GM12878 (cell line): ENCODE results near the gene RDH16. TPM values are rescaled to one million over a fixed set of nuclear protein-coding genes. Genes with fewer than 3 reads are reported as not detected.

ENCODE experiments used
- ATAC-seq: fragments of 200-7000 bp; cut with Tn5 transposase; 3 replicates; pipeline ENCODE4 v1.9.1; 2020; ENCODE audit warnings: mild to moderate bottlenecking, moderate library complexity
- BruUV-seq: library from RNA; stranded (reverse); fragments of 400-500 nt; replicated peaks from 2 replicates; lab custom pipeline; 2021; lab: Mats Ljungman, UMichigan
- CTCF ChIA-PET: fragments of 300-600 bp; sonication (Branson Sonifier 250); formaldehyde crosslinking; extraction: SDS; loops from one replicate; lab custom pipeline; 2021; ENCODE audit warnings: inconsistent platforms; lab: Yijun Ruan, JAX
- POLR2A ChIA-PET: fragments of 350-600 bp; formaldehyde crosslinking; extraction: SDS; loops from one replicate; lab custom pipeline; 2021; ENCODE audit warnings: inconsistent platforms; lab: Charles Lee
- RAD21 ChIA-PET: fragments of 300-600 bp; sonication (Branson Sonifier 250); formaldehyde crosslinking; loops from one replicate; lab custom pipeline; 2023; ENCODE audit warnings: antibody characterized with exemption; ENCODE audit not compliant: unreplicated experiment; lab: Charles Lee
- SMC1A ChIA-PET: fragments of 300-600 bp; sonication (Branson Sonifier 250); formaldehyde crosslinking; loops from one replicate; lab custom pipeline; 2023; ENCODE audit not compliant: unreplicated experiment, uncharacterized antibody; lab: Charles Lee
- DNase-seq: peaks from one replicate; pipeline ENCODE4 v3.0.0-alpha.2; 2011; ENCODE audit warnings: low read depth, low spot score
- FAIRE-seq: peaks from 3 replicates; lab custom pipeline; 2011; peaks lifted over from hg19 to GRCh38; lab: Jason Lieb, UNC
- H2AFZ ChIP-seq: 2 replicates; pipeline ENCODE4 v1.6.0; 2011; ENCODE audit warnings: low read depth, low read length, control low read depth; ENCODE audit not compliant: control insufficient read depth
- H3K27ac ChIP-seq: 2 replicates; pipeline ENCODE4 v1.5.1; 2011; ENCODE audit warnings: control low read depth; ENCODE audit not compliant: control insufficient read depth, insufficient read depth
- H3K27me3 ChIP-seq, 2 experiments: replicated peaks in 1 of 2; 2 replicates each; pipeline versions ENCODE4 v1.6.0 to v1.6.1; 2011; ENCODE audit warnings: low read length in 1 of 2; ENCODE audit not compliant: control insufficient read depth in 2 of 2, insufficient read depth in 2 of 2
- H3K36me3 ChIP-seq, 2 experiments: 2 replicates each; pipeline ENCODE4 v1.5.1; 2011; ENCODE audit warnings: low read length in 1 of 2; ENCODE audit not compliant: control insufficient read depth in 2 of 2, insufficient read depth in 2 of 2
- H3K4me1 ChIP-seq: 2 replicates; pipeline ENCODE4 v1.6.1; 2011; ENCODE audit warnings: mild to moderate bottlenecking, low read length, moderate library complexity, mixed read lengths; ENCODE audit not compliant: control insufficient read depth, insufficient read depth
- H3K4me2 ChIP-seq: 2 replicates; pipeline ENCODE4 v1.6.0; 2011; ENCODE audit warnings: control low read depth; ENCODE audit not compliant: control insufficient read depth, insufficient read depth
- H3K4me3 ChIP-seq: fragments of 200-600 bp; sonication (generic); 2 replicates; pipeline ENCODE4 v1.5.1; 2016
- H3K79me2 ChIP-seq: 2 replicates; pipeline ENCODE4 v1.6.0; 2011; ENCODE audit warnings: low read length; ENCODE audit not compliant: control insufficient read depth, insufficient read depth
- H3K9ac ChIP-seq: 2 replicates; pipeline ENCODE4 v1.8.0; 2011; ENCODE audit warnings: low read length, control low read depth, mixed read lengths; ENCODE audit not compliant: control insufficient read depth, insufficient read depth
- H3K9me3 ChIP-seq: replicated peaks from 3 replicates; pipeline ENCODE4 v1.5.1; 2011; ENCODE audit warnings: mild to moderate bottlenecking, low read length; ENCODE audit not compliant: control insufficient read depth, insufficient read depth
- H4K20me1 ChIP-seq: 2 replicates; pipeline ENCODE4 v1.6.0; 2011; ENCODE audit not compliant: control insufficient read depth, insufficient read depth
- BRCA1 ChIP-seq: IDR thresholded peaks from 2 replicates; pipeline ENCODE4 v1.6.1; 2011; ENCODE audit warnings: low read depth, low read length, improper control_type of control experiment
- CTCF ChIP-seq, 3 experiments: IDR thresholded peaks in 2 of 3; conservative IDR thresholded peaks in 1 of 3; 2 replicates each; pipeline ENCODE4 v1.5.1; 2011; ENCODE audit warnings: low read depth in 3 of 3, low read length in 3 of 3, mild to moderate bottlenecking in 3 of 3, control low read depth in 2 of 3, moderate library complexity in 2 of 3, inconsistent platforms in 1 of 3, mixed read lengths in 1 of 3; ENCODE audit not compliant: control insufficient read depth in 2 of 3, insufficient read depth in 1 of 3; ENCODE audit errors: extremely low read depth in 1 of 3
- FOXK2 ChIP-seq: fragments of 450-650 bp; IDR thresholded peaks from 2 replicates; pipeline ENCODE4 v1.6.1; 2017; ENCODE audit warnings: mild to moderate bottlenecking, moderate library complexity
- HCFC1 ChIP-seq: fragments of 150-350 bp; IDR thresholded peaks from 2 replicates; pipeline ENCODE4 v1.6.1; 2014; ENCODE audit warnings: low read length
- RB1 ChIP-seq: fragments of 450-650 bp; formaldehyde crosslinking; IDR thresholded peaks from 2 replicates; pipeline ENCODE4 v1.6.1; 2017; ENCODE audit warnings: mild to moderate bottlenecking, borderline replicate concordance
- SKIL ChIP-seq: fragments of 450-650 bp; IDR thresholded peaks from 2 replicates; pipeline ENCODE4 v1.6.1; 2017; ENCODE audit warnings: mild to moderate bottlenecking, low read depth, inconsistent platforms; ENCODE audit not compliant: poor library complexity, severe bottlenecking
- TCF7 ChIP-seq: IDR thresholded peaks from 2 replicates; pipeline ENCODE4 v1.6.1; 2014; ENCODE audit warnings: antibody characterized with exemption, borderline replicate concordance
- ZNF274 ChIP-seq: IDR thresholded peaks from one replicate; pipeline ENCODE4 v1.8.0; 2011; ENCODE audit not compliant: insufficient read length, insufficient read depth
- WGBS: methylation state at CpG from one replicate; pipeline ENCODE4 v1.1.6; 2016; ENCODE audit warnings: low lambda C conversion rate; ENCODE audit not compliant: insufficient replicate concordance, insufficient coverage; ENCODE audit errors: missing lambda C conversion rate; 5-methylcytosine and 5-hydroxymethylcytosine counted together
- in situ Hi-C: fragments of 300-500 bp; cut with MboI; formaldehyde crosslinking; loops from 9 replicates; pipeline ENCODE4 v1.14.3; 2018; ENCODE audit warnings: mixed read lengths
- intact Hi-C: fragments of 100-400 bp; cut with micrococcal nuclease; formaldehyde crosslinking; loops from one replicate; pipeline ENCODE4 v1.14.2; 2022; ENCODE audit not compliant: unreplicated experiment
- polyA plus RNA-seq, 11 experiments: library from polyadenylated mRNA; depleted of rRNA in 4 of 11; unstranded in 6 of 11; stranded (reverse) in 5 of 11; fragments of >200 nt; fragmentation: Nextera tagmentation in 4 of 11; fragmentation: Illumina TruSeq in 1 of 11; extraction: Ambion mirVana in 4 of 11; extraction: Trizol in 1 of 11; gene quantifications; 1 replicate in 1 of 11; 2 replicates in 10 of 11; pipeline versions ENCODE4 v1.2.1 to v1.2.3, GENCODE V29; 2011 to 2016; ENCODE audit warnings: inconsistent platforms in 2 of 11, missing spikeins in 2 of 11, low read depth in 1 of 11
- total RNA-seq, 4 experiments: library from RNA; depleted of rRNA in 3 of 4; stranded (reverse); fragments of >200 nt in 3 of 4; fragmentation: Illumina TruSeq in 1 of 4; extraction: Trizol in 1 of 4; gene quantifications; 2 replicates each; pipeline versions ENCODE4 v1.2.1 to v1.2.3, GENCODE V29; 2013 to 2021
- TF ChIP-seq, protein P1 (sequence below): fragments of 450-650 bp; IDR thresholded peaks from 2 replicates; pipeline ENCODE4 v1.6.1; 2017; ENCODE audit warnings: low read depth, mild to moderate bottlenecking, moderate library complexity
- TF ChIP-seq, protein P2 (sequence below): fragments of 450-650 bp; IDR thresholded peaks from 2 replicates; pipeline ENCODE4 v1.6.1; 2017; ENCODE audit warnings: mild to moderate bottlenecking

Gene RDH16
- total and polyA plus RNA-seq, 10 of the 15 experiments (the other 5 are each of a cell fraction or from before 2014, with no cell fraction given), result 0.04 to 0.31 (median 0.06) TPM

GRCh38 chr12:56932867-56933266 is 24.5 kb downstream of the RDH16 start:
- Histone ChIP-seq H3K4me3 (no peak overlapping the region), H3K27ac (no peak overlapping the region), H3K9me3 (no peaks in the 10 kb centered on the region), H2AFZ (no peak overlapping the region)
- ATAC-seq, result no peak
- no peak for FAIRE-seq
- intact Hi-C loops, result no loop called here
- CTCF ChIA-PET, result no interaction called here
- TF ChIP-seq SKIL, result no peak
- TF ChIP-seq FOXK2, result no peak
- TF ChIP-seq ZNF274, result no peak
- TF ChIP-seq RB1, result no peak
- TF ChIP-seq CTCF (IDR thresholded peaks at IDR 0.05 in 2 of 3, conservative IDR thresholded peaks at IDR 0.05 in 1 of 3; ENCODE audit: control insufficient read depth in 2 of 3, extremely low read depth in 1 of 3, insufficient read depth in 1 of 3, low read depth in 3 of 3, low read length in 3 of 3), result no peak
- TF ChIP-seq, protein P1, sequence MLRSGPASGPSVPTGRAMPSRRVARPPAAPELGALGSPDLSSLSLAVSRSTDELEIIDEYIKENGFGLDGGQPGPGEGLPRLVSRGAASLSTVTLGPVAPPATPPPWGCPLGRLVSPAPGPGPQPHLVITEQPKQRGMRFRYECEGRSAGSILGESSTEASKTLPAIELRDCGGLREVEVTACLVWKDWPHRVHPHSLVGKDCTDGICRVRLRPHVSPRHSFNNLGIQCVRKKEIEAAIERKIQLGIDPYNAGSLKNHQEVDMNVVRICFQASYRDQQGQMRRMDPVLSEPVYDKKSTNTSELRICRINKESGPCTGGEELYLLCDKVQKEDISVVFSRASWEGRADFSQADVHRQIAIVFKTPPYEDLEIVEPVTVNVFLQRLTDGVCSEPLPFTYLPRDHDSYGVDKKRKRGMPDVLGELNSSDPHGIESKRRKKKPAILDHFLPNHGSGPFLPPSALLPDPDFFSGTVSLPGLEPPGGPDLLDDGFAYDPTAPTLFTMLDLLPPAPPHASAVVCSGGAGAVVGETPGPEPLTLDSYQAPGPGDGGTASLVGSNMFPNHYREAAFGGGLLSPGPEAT, result no peak
- no peak for TF ChIP-seq BRCA1
- no peak for TF ChIP-seq TCF7
- no peak for TF ChIP-seq HCFC1
- TF ChIP-seq, protein P2, sequence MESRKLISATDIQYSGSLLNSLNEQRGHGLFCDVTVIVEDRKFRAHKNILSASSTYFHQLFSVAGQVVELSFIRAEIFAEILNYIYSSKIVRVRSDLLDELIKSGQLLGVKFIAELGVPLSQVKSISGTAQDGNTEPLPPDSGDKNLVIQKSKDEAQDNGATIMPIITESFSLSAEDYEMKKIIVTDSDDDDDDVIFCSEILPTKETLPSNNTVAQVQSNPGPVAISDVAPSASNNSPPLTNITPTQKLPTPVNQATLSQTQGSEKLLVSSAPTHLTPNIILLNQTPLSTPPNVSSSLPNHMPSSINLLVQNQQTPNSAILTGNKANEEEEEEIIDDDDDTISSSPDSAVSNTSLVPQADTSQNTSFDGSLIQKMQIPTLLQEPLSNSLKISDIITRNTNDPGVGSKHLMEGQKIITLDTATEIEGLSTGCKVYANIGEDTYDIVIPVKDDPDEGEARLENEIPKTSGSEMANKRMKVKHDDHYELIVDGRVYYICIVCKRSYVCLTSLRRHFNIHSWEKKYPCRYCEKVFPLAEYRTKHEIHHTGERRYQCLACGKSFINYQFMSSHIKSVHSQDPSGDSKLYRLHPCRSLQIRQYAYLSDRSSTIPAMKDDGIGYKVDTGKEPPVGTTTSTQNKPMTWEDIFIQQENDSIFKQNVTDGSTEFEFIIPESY, result no peak
- TF ChIP-seq, all 136 proteins: peak for 0
- no TSS peak for BruUV-seq
- 95% methylated on average over 1 of the region's 1 CpG for WGBS
- SMC1A ChIA-PET, result no interaction called here
- H3K36me3 ChIP-seq, result no peaks in the 10 kb centered on the region
- H3K4me1 ChIP-seq, result no peaks in the 10 kb centered on the region
- no peak overlapping the region for H3K9ac ChIP-seq
- no peak overlapping the region for H3K4me2 ChIP-seq
- RAD21 ChIA-PET, result no interaction called here
- no peaks in the 10 kb centered on the region for H4K20me1 ChIP-seq
- POLR2A ChIA-PET, result interaction anchor here (0.6 kb wide), 1 partner anchor 234 kb away, joined by 5 read pairs; no protein-coding TSS in a partner anchor
- in situ Hi-C loops, result no loop called here
- H3K27me3 ChIP-seq, result no peaks in the 10 kb centered on the region; a peak in 2 of 4 replicates
- no peaks in the 10 kb centered on the region for H3K79me2 ChIP-seq
- no peak for DNase-seq
